Neural progenitor cell (in vitro differentiated cells): ENCODE measurements around the gene TBCEL.

Experiments used
- EZH2 ChIP-seq: fragments of 200-600 bp; sonication (generic); IDR thresholded peaks from 2 replicates; pipeline ENCODE4 v1.6.1; 2017; ENCODE audit warnings: antibody characterized with exemption, mild to moderate bottlenecking, moderate library complexity
- TF ChIP-seq, protein P1 (sequence below): fragments of 200-600 bp; sonication (generic); IDR thresholded peaks from 2 replicates; pipeline ENCODE4 v1.5.1; 2017; ENCODE audit warnings: antibody characterized with exemption, mild to moderate bottlenecking

DNA sequence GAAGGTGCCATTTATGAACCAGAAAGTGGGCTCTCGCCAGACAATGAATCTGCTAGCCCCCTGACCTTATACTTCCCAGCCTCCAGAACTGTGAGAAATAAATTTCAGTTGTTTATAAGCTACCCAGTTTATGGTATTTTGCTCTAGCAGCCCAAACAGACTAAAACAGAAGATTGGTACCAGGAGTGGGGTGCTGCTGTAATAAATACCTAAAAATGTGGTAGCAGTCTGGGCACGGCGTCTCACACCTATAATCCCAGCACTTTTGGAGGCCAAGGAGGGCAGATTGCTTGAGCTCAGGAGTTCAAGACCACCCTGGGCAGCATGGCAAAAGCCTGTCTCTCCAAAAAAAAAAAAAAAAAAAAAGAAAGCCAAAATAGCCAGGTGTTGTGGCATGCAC is 98.4 kb downstream of the TBCEL start:
- TF ChIP-seq, protein P1, sequence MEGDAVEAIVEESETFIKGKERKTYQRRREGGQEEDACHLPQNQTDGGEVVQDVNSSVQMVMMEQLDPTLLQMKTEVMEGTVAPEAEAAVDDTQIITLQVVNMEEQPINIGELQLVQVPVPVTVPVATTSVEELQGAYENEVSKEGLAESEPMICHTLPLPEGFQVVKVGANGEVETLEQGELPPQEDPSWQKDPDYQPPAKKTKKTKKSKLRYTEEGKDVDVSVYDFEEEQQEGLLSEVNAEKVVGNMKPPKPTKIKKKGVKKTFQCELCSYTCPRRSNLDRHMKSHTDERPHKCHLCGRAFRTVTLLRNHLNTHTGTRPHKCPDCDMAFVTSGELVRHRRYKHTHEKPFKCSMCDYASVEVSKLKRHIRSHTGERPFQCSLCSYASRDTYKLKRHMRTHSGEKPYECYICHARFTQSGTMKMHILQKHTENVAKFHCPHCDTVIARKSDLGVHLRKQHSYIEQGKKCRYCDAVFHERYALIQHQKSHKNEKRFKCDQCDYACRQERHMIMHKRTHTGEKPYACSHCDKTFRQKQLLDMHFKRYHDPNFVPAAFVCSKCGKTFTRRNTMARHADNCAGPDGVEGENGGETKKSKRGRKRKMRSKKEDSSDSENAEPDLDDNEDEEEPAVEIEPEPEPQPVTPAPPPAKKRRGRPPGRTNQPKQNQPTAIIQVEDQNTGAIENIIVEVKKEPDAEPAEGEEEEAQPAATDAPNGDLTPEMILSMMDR: no peak
- TF ChIP-seq EZH2: no peak
